GM21529 (cell line): ENCODE measurements around the gene RBM10.

Experiments
- ATAC-seq: cut with Tn5 transposase; IDR thresholded peaks from one replicate; pipeline ENCODE4 v1.9.1; 2021; ENCODE audit not compliant: unreplicated experiment

Gene RBM10

DNA sequence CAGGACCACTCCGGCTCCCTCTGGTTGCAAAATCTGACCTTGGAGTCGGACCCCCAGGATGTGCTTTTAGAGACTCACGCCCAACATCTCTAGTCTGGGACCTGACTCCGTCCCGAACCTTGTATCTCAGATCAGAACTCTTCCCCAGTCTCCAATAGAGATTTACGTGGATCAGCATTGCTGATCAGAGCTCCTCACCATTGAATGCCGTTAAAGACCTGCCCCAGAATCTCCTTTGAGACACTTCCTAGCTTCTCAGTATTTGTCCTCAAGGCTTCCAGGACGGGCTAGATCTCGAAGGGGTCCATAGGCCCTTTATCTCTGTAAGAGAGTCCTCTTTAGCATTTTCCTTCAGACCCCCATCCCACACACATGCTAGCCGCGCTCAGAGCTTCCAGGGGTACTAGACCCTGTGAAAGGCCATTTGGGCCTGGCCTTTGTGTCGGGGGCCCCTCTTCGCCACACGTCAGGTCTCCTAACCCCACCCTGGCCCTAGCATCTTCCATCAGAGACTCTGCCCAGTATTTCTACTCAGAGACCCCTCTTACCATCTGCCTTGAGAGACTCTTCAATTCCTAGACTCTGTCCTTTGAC lies 49.3 kb downstream of the RBM10 start:
- no peak for ATAC-seq

DNA sequence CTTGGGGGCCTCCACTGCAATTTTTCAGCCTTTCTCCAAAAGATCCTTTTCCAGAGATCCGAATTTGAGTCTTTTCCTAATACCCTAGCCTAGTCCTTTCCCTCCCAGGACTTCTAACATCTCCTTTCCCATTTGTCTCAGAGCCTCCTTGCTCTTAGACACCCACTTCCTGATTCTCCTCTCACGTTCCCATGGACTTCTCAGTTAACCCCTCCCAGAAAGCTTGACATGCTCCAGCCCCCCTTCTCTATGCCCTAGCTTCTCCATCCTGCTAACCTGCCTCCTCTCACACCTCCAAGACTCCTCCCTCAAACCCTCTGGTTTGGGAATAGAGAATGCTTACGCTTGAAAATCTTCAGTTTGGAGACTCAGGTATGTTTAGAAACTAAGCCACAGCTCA lies 51.1 kb downstream of the RBM10 start:
- no peak for ATAC-seq

- ATAC-seq, result no peak
Observed at GRCh38 chrX:47197526-47197925, 52.5 kb downstream of the RBM10 start.

- no peak for ATAC-seq
Observed at GRCh38 chrX:47198026-47198686, 53.1 kb downstream of the RBM10 start.

DNA sequence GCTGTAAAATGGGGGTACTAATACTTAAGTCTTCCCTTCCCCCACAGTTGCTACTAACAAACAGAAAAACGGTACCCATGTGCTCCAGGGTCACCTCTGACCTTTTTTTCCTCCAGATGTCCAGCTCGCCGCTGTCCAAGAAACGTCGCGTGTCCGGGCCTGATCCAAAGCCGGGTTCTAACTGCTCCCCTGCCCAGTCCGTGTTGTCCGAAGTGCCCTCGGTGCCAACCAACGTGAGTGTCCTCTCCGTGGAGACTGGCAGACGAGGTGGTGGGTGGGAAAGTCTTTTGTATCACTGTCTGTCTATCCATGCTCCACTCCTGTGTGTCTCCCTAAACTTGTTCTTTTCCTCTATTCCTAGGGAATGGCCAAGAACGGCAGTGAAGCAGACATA lies 53.7 kb downstream of the RBM10 start:
- ATAC-seq, result no peak

- no peak for ATAC-seq
Observed at GRCh38 chrX:47199286-47199685, 54.3 kb downstream of the RBM10 start.

DNA sequence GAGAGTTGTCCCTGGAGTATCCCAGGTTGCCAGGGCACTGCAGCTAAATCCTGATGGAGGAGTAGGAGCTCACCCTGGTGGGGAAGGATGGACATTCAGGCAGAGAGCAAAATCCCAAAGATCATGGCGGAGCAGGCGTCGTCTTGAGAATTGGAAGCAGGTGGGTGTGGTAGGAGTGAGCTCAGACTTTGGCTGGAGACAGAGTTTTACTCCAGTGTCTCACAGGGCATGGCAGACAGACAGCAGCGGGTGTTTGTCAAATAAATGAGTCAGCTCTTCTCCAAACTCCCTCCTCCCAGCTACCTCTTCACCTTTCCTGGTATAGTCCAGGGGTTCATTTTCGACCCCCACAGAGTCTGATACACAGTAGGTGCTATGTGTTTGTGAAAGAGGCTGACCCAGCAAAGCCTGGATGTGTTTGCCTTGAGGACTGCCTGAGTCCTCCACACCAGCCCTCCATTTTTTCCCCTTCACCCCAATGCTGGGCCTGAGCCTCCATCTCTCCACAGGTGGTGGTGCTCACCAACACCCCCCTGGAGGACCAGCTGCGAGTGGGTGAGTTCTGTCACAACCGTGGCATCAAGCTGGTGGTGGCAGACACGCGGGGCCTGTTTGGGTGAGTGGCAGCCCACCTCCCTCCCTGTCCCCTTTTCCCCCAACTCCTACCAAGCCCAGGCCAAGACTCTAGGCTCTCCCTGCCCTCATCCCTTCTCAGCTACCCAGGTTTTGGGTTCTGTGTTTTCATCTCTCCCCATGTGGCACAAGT lies 55.5 kb downstream of the RBM10 start:
- no peak for ATAC-seq

DNA sequence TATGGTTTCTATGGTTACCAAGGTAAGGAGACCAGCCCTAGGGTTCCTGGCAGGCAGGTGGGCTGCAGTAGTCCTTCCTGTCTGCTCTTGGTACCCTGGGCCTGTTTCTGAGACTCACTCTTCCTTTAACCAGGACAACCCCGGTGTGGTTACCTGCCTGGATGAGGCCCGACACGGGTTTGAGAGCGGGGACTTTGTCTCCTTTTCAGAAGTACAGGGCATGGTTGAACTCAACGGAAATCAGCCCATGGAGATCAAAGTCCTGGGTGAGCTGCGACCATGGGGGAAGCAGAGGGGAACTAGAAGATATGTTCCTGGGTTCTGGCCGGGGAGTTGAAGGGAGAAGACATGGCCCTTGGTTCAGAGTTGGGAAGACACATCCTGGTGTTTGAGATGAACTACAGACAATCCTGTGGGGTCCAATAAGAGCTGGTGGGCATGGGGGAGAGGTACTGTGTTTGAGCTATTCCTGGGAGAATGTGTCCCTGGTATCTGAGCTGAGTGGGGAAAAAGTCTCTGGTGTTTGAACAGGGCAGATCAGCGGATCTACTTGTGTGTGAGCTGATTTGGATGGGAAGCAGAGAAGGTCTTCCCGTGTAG lies 56.4 kb downstream of the RBM10 start:
- ATAC-seq, result no peak

DNA sequence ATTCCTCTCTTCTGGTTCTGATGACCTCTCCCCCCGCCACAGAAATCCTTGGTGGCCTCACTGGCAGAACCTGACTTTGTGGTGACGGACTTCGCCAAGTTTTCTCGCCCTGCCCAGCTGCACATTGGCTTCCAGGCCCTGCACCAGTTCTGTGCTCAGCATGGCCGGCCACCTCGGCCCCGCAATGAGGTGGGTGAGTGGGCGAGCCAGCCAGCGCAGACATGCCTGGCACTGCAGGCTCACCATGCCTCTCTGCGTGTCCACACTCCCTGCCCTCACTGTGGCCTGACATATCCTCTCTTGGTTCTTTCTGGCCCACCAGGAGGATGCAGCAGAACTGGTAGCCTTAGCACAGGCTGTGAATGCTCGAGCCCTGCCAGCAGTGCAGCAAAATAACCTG lies 57.3 kb downstream of the RBM10 start:
- ATAC-seq, result no peak

DNA sequence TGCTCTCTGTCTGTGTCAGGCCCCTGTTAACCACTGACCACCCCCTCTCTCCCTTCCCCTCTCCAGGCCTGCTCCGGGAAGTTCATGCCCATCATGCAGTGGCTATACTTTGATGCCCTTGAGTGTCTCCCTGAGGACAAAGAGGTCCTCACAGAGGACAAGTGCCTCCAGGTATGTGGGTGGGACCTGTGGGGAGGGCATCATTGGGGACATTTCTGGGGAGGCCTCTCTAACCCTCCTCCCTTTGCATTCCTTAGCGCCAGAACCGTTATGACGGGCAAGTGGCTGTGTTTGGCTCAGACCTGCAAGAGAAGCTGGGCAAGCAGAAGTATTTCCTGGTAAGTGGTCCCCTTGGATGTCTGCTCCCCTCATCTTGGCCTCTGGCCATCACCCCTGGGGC lies 57.9 kb downstream of the RBM10 start:
- no peak for ATAC-seq

GRCh38 chrX:47204970-47205369 lies 59.9 kb downstream of the RBM10 start:
- ATAC-seq, result no peak

- no peak for ATAC-seq
Observed at GRCh38 chrX:47206316-47206715, 61.3 kb downstream of the RBM10 start.

DNA sequence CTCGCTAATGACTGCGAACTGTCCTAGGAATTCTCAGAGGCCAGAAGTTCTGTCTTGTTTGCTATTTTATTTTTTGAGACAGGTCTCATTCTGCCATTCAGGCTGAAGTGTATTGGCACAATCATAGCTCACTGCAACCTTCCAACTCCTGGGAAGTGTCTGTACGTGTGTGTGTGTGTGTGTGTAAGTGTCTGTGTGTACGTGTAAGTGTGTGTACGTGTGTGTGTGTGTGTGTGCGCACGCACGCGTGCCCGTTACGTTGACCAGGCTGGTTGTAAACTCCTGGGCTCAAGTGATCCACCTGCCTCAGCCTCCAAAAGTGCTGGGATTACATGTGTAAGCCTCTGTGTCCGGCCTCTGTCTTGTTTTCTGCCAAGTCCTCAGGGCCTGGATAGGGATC lies 63.1 kb downstream of the RBM10 start:
- ATAC-seq, result no peak

- no peak for ATAC-seq
Observed at GRCh38 chrX:47209508-47210238, 64.7 kb downstream of the RBM10 start.

DNA sequence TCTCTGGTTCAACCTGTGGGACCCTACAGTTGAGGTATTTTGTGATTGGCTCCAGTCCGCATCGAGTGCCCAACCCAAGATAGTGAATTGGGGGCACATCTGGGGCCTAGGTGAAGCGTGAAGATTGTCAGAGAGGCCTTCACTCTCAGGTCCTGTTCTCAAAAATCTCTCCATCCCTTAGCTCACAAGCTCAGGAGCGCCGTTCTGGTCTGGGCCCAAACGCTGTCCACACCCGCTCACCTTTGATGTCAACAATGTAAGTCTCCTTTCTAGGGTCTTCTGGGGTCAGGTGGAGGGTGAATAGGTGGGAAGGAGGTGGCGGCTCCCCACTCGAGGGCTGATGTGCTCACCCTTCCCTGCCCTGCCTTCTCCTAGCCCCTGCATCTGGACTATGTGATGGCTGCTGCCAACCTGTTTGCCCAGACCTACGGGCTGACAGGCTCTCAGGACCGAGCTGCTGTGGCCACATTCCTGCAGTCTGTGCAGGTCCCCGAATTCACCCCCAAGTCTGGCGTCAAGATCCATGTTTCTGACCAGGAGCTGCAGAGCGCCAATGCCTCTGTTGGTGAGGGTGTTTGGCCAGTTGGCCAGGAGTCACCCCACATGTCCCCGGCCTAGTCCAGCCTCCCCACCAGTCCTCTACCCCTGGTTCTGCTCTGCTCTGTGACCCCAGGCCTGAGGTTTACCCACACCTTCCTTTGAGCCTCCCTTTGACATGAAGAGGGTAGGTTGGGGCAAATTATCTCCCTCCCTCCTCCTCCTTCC lies 65.8 kb downstream of the RBM10 start:
- ATAC-seq, result no peak

DNA sequence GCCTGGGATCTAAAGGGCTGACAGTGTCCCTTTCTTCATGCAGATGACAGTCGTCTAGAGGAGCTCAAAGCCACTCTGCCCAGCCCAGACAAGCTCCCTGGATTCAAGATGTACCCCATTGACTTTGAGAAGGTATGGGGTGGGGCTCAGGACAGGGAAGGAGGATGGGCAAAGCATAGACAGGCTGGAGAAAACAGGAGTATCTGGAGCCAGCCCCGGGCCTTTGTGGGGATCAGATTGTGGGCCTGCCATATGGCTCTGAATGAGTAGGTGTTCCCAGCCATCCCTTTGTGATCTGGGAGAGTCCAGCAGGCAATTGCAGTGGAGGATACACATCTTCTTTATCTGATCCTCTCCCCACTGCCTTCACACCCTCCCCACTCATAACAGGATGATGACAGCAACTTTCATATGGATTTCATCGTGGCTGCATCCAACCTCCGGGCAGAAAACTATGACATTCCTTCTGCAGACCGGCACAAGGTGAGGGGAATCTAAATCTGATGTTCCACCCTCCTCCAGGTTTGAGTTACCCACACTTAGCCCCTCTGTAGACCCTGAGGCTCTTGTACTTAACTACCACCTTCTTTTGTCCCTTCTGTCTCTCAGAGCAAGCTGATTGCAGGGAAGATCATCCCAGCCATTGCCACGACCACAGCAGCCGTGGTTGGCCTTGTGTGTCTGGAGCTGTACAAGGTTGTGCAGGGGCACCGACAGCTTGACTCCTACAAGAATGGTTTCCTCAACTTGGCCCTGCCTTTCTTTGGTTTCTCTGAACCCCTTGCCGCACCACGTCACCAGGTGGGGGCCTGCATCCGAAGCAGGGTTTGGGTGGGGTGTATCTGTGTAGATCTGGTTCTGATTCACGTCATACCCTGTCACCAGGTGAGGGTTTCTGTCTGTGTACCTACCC lies 67.6 kb downstream of the RBM10 start:
- no peak for ATAC-seq

DNA sequence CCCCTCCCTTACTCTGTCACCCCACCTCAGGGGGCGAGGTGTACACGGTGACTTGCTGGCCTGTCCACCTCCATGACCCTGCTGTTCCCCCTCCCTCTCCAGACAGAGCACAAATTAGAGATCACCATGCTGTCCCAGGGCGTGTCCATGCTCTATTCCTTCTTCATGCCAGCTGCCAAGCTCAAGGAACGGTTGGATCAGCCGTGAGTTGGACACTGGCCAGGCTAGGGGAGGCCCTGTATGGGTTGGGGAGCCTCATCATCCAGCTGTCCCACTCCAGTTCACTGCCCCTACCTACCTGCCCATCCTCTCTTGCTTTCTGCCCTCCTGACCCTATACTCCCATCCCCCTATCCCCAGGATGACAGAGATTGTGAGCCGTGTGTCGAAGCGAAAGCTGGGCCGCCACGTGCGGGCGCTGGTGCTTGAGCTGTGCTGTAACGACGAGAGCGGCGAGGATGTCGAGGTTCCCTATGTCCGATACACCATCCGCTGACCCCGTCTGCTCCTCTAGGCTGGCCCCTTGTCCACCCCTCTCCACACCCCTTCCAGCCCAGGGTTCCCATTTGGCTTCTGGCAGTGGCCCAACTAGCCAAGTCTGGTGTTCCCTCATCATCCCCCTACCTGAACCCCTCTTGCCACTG lies 69.5 kb downstream of the RBM10 start:
- ATAC-seq, result no peak

DNA sequence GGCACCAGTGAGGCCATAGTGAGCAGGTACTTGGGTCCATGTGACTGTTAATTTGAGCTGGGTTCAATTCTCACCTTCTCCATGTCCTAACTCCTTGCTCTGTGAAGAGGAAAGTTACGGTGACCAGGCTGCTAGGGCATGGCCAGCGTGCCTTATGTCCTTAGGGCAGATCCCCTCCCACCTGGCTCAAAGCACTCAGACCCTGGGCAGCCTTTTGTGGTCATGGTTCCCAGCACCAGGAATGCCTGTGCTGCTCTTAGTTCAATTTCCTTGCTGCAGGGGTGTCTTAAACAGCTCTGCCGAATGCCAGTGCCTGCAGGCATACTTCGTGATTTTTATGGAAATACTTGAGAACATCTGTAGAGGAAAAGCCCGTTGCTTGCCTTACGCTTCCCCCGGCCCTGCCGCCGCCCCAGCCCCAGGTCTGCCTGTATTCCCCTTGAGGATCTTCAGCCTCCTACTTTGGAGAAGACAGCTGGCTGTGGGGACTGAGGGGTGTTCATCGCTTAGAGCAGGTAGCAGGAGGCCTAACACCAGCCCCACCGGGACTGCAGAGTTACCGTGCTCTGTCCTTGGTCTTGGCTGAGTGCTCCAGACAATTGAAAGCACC lies 70.4 kb downstream of the RBM10 start:
- no peak for ATAC-seq
